Effector memory CD8-positive, alpha-beta T cell (primary cell): ENCODE results near the gene HNRNPAB.
"Not testable (repeated sequence)": the region's sequence is repeated elsewhere in the genome, so short reads cannot be mapped to it uniquely, and the experiment has no call there.

Experiments
- ATAC-seq: fragments of 150-1000 bp; cut with Tn5 transposase; replicated peaks from 2 replicates; pipeline ENCODE4 v1.10.0; 2021; ENCODE audit warnings: mild to moderate bottlenecking, moderate library complexity
- DNase-seq, 3 experiments: peaks; one replicate each; pipeline ENCODE4 v3.0.0; 2021
- H3K27ac Mint-ChIP-seq, 2 donors: one replicate each; pipeline ENCODE4 v1.8.0; 2022; ENCODE audit warnings: mild to moderate bottlenecking in 2 of 2, mixed read lengths in 2 of 2, moderate library complexity in 2 of 2
- H3K27me3 Mint-ChIP-seq, 2 donors: one replicate each; pipeline ENCODE4 v1.8.0; 2022; ENCODE audit warnings: mixed read lengths in 2 of 2
- H3K36me3 Mint-ChIP-seq: one replicate; pipeline ENCODE4 v1.8.0; 2022; ENCODE audit warnings: mild to moderate bottlenecking, moderate library complexity, mixed read lengths; ENCODE audit not compliant: insufficient read depth
- H3K4me1 Mint-ChIP-seq, 2 donors: one replicate each; pipeline ENCODE4 v1.8.0; 2022; ENCODE audit warnings: low read depth in 2 of 2, mixed read lengths in 2 of 2
- H3K4me3 Mint-ChIP-seq, 2 donors: one replicate each; pipeline ENCODE4 v1.8.0; 2022; ENCODE audit warnings: mild to moderate bottlenecking in 2 of 2, mixed read lengths in 2 of 2, moderate library complexity in 2 of 2
- H3K9me3 Mint-ChIP-seq, 2 donors: one replicate each; pipeline ENCODE4 v1.8.0; 2022; ENCODE audit warnings: mixed read lengths in 2 of 2

Gene HNRNPAB

DNA sequence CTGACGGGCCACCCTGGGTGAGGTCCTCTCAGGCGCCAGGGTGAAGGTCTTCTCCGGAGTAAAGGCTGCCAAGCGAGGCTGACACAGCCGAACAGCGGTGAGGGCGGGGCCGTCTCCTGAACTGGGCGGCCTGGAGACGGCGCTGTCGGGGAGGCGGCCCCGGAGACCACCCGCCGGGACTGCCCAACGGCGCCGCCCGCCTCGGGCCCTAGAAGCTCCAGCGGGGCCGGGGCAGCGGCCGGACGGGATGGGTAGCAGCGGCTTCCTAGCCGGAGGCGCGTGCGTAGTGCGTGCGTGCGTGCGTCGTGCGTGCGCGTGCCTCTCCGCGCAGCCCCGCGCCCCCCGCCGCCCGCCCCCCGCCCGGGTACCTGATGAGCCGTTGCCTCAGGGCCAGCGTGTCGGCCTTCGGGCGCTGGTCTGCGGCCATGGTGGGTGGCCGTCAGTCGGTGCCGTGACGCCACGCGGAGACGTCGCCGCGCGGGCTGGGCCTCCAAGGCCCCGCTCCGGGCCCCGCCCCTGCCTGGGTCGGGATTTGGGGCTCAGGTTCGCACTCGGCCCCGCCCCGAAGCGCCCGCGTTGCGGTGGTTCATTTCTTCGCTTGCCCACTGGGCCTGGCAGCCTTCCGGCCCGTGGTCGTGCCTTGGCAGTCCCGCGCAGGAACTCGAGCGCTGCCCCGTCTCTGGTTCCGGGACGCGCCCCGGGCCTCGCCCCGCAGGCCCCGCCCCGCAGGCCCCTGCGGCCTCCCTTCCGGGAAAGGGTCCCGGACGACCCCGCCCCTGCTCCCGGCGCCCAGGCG is 28.0 kb downstream of the HNRNPAB start, which contains the start of gene PHYKPL:
Gene PHYKPL, minus strand, starts transcription at position 679 of the 796 bp plus-strand sequence. Its CDS starts 252 bp downstream, at position 427.
- H3K4me3 Mint-ChIP-seq, result peak within 1 kb of the TSS; percentile 76 to 79
- peak within 1 kb of the TSS; percentile 79 to 85 for H3K27ac Mint-ChIP-seq
- no peaks in the 10 kb centered on the region for H3K9me3 Mint-ChIP-seq
- ATAC-seq, result peak; percentile 68
- H3K36me3 Mint-ChIP-seq, result peaks cover 39% of the 10 kb centered on the region
- H3K4me1 Mint-ChIP-seq, result peaks cover 52 to 56% of the 10 kb centered on the region in 2 donors
- DNase-seq, result peak; percentile 50 to 62 (median 58)
- no peaks in the 10 kb centered on the region for H3K27me3 Mint-ChIP-seq

DNA sequence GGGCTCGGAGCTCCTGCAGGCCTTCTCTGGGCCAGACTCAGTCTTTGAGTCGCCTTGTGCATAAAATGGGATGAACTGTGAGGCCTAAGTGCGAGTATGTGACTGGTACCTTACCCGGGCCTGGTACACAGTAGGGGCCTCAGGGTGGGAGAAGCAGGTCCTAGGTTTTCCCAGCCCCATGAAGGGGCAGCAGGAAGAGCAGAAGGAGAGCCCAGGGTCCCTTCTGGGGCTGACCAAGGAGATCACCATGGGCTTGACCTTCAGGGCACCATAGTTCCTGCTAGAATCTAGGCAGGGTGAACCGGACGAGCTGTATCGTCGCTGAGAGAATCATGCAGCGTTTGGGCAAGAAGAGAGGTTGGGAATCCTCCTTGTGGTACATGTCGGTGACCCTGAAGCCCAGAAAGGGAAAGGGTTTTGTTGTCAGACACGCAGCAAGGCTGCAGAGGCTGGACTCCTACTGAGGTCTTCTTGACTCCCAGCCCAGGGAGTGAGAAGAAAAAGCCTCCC is 28.6 kb downstream of the HNRNPAB start:
- Mint-ChIP-seq H3K4me3 (peak overlapping the region; percentile 76 to 79), H3K4me1 (peaks cover 50 to 57% of the 10 kb centered on the region in 2 donors), H3K9me3 (no peaks in the 10 kb centered on the region), H3K36me3 (peaks cover 33% of the 10 kb centered on the region), H3K27me3 (no peaks in the 10 kb centered on the region), H3K27ac (peak overlapping the region; percentile 79 to 84)
- DNase-seq, result no peak
- ATAC-seq, result no peak

DNA sequence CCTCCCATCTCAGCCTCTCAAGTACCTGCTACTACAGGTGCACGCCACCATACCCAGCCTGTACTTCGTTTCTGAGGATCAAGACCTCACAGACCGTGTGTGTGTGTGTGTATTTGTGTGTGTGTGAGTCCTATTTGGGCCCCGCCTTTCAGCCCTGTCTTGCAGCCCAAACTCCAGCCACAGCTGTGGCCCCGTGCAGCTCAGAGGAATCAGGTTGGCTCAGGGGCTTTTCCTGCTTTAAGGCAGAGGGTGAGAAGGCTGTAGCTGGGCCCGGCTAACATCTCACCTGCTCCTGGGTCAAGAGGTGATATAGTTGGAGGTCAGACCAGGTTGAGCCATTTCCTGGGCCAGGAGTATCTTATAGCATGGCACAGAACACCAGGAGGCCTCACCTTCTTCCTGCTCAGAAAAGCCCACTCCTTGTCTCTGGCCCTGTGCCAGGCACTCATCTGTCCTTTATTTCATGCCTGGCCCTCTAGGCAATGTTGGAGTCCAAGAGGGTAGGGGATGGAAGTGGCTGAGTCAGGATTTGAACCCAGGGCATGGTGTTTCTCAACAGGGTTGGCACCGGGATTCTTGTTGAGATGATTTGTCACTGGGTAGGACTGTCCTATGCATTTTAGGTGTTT is 29.9 kb downstream of the HNRNPAB start:
- DNase-seq, result no peak
- Mint-ChIP-seq H3K27me3 (no peaks in the 10 kb centered on the region), H3K4me3 (peak overlapping the region in 1 of 2 donors; percentile 34), H3K9me3 (no peaks in the 10 kb centered on the region), H3K36me3 (peaks cover 31% of the 10 kb centered on the region), H3K4me1 (peaks cover 50 to 63% of the 10 kb centered on the region in 2 donors), H3K27ac (peak overlapping the region in 1 of 2 donors; percentile 10)
- ATAC-seq, result no peak

DNA sequence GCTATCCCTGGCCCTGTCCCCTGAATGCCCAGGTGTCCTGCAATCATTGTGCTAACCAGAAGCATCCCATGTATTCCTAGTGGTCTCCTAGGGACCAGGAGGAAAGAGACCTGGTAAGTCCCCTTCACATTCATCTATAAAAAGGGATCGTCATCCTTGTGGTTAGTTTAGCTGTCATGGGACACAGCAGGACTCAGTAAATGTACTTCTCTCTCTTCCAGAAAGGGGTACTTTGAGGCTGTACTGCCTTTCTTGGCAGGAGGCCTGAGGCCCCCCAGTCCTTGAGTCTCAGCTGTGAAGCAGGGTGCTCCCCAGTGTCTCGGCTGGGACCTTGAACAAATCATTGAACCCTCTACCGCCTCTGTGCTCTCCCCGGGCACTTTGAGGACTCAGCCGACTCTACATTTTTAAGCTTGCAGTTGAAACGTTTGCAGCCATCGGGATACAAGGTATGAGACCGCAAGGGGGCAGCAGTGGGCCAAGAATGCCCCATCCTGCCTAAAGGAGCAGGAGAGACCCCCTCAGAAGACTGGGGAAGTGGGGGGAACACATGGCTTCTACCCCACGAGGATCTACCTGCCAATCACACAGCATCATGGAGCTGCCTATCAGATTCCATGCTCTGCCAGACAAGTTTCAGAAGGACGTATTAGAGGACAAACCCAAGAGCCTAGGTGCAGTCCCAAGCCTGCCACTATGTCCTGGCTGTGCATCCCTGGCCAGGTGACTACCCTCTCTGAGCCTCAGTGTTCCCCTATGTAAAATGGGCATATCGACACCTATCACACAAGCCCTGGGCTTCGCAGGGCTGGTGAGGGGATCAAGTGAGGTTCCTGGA is 30.6 kb downstream of the HNRNPAB start:
- peaks cover 46 to 59% of the 10 kb centered on the region in 2 donors for H3K4me1 Mint-ChIP-seq
- DNase-seq, result peak; percentile 71 to 77 (median 76)
- no peak for ATAC-seq
- no peaks in the 10 kb centered on the region for H3K27me3 Mint-ChIP-seq
- H3K4me3 Mint-ChIP-seq, result peak overlapping the region in 1 of 2 donors; percentile 34
- H3K27ac Mint-ChIP-seq, result peak overlapping the region; percentile 10 to 47
- H3K9me3 Mint-ChIP-seq, result no peaks in the 10 kb centered on the region
- H3K36me3 Mint-ChIP-seq, result peaks cover 29% of the 10 kb centered on the region

DNA sequence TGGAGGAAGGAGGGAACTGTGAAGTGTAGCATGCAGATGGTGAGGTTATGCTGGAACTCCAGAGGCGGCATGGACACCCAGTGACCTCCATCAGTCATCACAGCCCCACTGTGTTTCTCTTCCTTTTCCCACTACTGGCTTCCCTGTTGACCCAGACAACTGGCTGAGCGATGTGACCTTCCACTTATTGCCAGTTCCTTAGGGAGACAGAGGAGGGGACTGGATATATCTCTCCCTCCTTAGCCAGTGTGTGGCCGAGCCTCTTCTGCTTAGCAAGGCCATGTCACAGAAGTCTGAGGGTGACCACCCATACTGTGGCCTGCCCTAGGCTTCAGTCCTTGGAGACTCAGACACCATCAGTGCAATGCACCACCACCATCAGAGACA is 31.2 kb downstream of the HNRNPAB start:
- no peaks in the 10 kb centered on the region for H3K27me3 Mint-ChIP-seq
- H3K4me3 Mint-ChIP-seq, result peak overlapping the region in 1 of 2 donors; percentile 34
- peak overlapping the region in 1 of 2 donors; percentile 47 for H3K27ac Mint-ChIP-seq
- peaks cover 25% of the 10 kb centered on the region for H3K36me3 Mint-ChIP-seq
- H3K9me3 Mint-ChIP-seq, result no peaks in the 10 kb centered on the region
- ATAC-seq, result no peak
- peaks cover 43 to 57% of the 10 kb centered on the region in 2 donors for H3K4me1 Mint-ChIP-seq
- no peak for DNase-seq

DNA sequence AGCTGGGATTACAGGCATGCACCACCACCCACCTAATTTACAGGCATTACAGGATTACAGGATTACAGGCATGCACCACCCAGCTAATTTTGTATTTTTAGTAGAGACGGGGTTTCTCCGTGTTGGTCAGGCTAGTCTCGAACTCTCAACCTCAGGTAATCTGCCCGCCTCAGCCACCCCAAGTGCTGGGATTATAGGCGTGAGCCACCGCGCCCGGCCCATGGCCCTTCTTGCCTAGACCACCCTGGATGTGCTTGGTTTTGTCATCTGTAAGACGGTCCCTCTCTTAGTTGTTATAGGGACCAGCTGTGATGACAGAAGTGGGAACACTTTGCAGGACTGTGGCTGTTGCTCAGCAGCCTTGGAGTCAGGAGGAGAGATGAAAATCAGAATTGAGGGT is 31.8 kb downstream of the HNRNPAB start:
- Mint-ChIP-seq H3K9me3 (no peaks in the 10 kb centered on the region), H3K36me3 (peaks cover 22% of the 10 kb centered on the region), H3K4me1 (peaks cover 43 to 58% of the 10 kb centered on the region in 2 donors), H3K27ac (peak overlapping the region in 1 of 2 donors; percentile 47), H3K27me3 (no peaks in the 10 kb centered on the region), H3K4me3 (peak overlapping the region in 1 of 2 donors; percentile 29)
- ATAC-seq (no peak), DNase-seq (no peak)

DNA sequence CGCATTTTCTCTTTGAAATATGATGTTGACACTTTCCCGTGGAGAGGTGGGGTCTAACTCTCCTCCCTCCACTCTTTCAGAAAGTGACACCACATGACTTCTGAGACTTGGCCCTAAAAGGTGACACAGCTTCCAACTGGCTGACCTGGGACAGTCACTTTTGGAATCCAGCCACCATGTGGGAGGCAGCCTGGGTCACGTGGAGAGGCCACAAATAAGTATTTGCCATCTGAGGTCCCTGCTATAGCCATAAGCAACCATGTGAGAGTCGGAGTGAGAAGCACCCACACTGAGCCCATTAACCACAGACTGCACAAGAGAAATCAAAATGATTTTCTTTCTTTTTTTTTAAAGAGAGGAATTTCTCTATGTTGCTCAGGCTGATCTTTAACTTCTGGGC is 32.3 kb downstream of the HNRNPAB start:
- peaks cover 39 to 55% of the 10 kb centered on the region in 2 donors for H3K4me1 Mint-ChIP-seq
- no peak for DNase-seq
- peak overlapping the region; percentile 16 to 47 for H3K27ac Mint-ChIP-seq
- H3K36me3 Mint-ChIP-seq, result peaks cover 18% of the 10 kb centered on the region
- H3K9me3 Mint-ChIP-seq, result no peaks in the 10 kb centered on the region
- no peaks in the 10 kb centered on the region for H3K27me3 Mint-ChIP-seq
- peak overlapping the region; percentile 29 to 65 for H3K4me3 Mint-ChIP-seq
- ATAC-seq, result no peak

DNA sequence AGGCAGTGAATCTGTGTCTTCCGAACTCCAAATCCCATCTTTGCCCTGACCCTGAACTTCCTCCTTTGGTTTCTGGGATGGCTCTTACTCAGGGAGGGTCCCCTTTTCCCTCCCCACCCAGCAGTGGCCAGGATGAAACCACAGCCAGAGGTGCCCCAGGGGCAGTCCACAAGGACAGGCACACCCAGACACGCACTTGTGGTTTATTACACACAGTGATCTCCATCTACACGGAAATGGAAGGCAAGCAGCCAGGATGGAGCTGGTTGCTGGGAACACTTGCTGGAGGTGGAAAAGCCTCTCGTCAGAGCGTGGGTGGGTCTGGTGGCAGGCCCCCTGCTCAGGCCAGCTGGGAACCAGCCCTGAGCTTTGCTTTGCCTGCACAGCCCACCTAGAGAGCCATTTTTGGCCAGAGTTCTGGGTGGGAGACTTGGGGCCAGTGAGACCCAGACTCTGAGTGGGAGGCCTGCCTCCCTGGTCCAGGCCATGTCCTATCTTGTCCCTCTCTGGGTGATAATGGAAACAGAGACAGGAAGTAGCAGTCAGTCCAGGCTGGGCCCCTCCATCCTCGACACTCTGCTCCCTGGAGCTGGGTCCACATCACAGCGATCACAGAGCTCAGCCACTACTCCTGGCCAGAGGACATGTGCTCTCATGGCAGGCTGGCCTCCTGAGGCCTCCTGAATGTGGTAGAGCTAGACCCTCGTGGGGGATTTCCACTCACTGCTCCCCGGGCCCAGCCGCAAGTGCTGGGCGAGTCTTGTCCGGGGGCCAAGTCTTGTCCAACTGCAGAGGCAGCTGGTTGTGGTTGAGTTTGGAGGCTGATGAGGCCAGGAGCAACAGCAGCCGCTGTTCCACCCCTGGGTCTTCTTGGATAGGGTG is 33.3 kb downstream of the HNRNPAB start:
- no peaks in the 10 kb centered on the region for H3K9me3 Mint-ChIP-seq
- H3K36me3 Mint-ChIP-seq, result peaks cover 18% of the 10 kb centered on the region
- H3K27me3 Mint-ChIP-seq, result no peaks in the 10 kb centered on the region
- H3K4me3 Mint-ChIP-seq, result peak overlapping the region; percentile 59 to 65
- peak overlapping the region; percentile 91 to 96 for H3K27ac Mint-ChIP-seq
- DNase-seq (no peak), ATAC-seq (no peak)
- H3K4me1 Mint-ChIP-seq, result peaks cover 36 to 55% of the 10 kb centered on the region in 2 donors

DNA sequence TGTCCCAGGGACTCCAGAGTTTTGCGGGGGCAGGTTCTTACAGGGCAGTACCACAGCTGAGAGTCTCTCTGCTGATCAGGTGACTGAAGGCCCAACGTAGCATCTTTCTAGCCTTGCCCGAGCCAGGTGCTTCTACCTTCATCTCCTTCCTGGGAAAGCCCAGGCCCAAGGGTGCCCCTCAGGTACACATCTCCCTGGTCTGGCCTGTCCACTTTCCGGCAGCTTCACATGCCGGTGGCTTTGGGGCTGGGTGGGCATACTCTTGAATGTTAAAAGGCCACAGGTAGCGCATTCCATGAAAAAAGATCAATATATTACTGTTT is 33.9 kb downstream of the HNRNPAB start:
- ATAC-seq (no peak), DNase-seq (no peak)
- Mint-ChIP-seq H3K4me3 (peak overlapping the region; percentile 59 to 65), H3K4me1 (peaks cover 36 to 55% of the 10 kb centered on the region in 2 donors), H3K27ac (peak overlapping the region; percentile 91 to 96), H3K36me3 (peaks cover 21% of the 10 kb centered on the region), H3K27me3 (no peaks in the 10 kb centered on the region), H3K9me3 (no peaks in the 10 kb centered on the region)

DNA sequence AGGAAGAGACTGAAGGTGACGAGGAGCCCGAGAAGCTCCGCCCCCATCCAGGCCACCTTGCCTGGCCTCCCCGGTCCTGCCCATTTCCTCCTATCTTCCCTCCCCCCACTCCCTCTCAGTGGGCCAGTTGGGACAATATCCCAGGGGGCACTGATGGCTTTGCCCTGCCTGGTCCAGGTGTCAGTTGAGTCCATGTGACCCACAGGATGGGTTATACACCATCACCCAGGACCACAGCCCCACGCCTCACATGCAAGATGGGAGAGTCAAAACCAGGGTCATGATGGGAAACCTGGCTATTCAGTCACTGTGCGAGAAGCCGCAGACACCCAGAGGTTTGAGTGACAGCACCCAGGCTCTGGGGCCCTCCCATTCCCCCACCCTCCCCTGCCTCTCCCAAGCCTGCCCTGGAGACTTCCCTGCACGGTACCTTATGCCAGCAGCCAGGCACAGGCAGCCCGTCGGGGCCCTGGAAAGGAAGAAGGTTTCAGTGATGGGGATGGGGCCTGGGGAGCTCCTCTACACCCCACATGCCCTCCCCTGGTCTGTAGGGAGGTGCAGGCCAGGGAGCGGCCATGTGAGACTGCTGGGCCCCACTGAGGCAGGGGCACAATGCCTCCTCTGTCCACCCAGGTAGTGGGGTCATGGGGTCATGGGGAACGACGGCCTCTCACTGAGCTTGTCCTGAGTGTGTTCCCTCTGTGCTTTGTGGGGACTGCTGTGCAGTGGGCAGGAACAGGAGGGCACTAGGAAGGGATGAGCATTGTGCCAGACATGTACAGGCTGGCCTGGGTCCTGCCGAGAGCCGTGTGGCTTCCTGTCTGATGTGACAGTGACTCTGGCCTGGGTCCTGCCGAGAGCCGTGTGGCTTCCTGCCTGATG is 34.6 kb downstream of the HNRNPAB start:
- peaks cover 36 to 57% of the 10 kb centered on the region in 2 donors for H3K4me1 Mint-ChIP-seq
- H3K27me3 Mint-ChIP-seq, result no peaks in the 10 kb centered on the region

DNA sequence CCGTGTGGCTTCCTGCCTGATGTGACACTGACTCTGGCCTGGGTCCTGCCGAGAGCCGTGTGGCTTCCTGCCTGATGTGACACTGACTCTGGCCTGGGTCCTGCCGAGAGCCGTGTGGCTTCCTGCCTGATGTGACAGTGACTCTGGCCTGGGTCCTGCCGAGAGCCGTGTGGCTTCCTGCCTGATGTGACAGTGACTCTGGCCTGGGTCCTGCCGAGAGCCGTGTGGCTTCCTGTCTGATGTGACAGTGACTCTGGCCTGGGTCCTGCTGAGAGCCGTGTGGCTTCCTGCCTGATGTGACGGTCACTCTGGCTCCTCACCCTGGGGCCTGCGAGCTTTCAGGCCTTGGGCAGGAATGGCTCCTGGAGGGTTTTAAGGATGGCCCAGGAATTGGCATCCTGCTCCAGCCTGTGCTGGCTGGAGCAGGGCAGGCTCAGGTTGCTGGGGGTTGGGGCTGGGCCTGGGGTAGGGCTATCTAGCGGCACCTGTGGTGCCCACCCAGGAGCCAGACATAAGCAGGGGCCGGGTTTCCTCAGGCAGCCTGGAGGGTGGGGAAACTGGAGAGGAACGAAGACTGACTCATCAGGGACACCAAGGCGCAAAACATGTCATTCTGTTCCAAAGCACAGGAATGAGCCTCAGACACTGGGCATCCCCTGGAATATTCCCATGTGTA is 35.4 kb downstream of the HNRNPAB start:
- H3K9me3 Mint-ChIP-seq, H3K27me3 Mint-ChIP-seq: not testable (repeated sequence)
- Mint-ChIP-seq H3K27ac (peak overlapping the region; percentile 91 to 96), H3K4me3 (peak overlapping the region; percentile 59 to 61), H3K36me3 (peaks cover 25% of the 10 kb centered on the region), H3K4me1 (peaks cover 33 to 55% of the 10 kb centered on the region in 2 donors)
- DNase-seq, result peak in 1 of 3 experiments; percentile 42
- peak; percentile 19 for ATAC-seq

More for the DNA sequence above, 34.6 kb downstream of the HNRNPAB start:
- DNase-seq (peak; percentile 40 to 45 (median 44)), ATAC-seq (peak; percentile 65)
- Mint-ChIP-seq H3K9me3 (no peaks in the 10 kb centered on the region), H3K27ac (peak overlapping the region; percentile 91 to 96), H3K36me3 (peaks cover 24% of the 10 kb centered on the region), H3K4me3 (peak overlapping the region; percentile 59 to 65)
